GM21576 (cell line): ENCODE results near the gene GMDS.

Experiments used
- ATAC-seq: cut with Tn5 transposase; IDR thresholded peaks from one replicate; pipeline ENCODE4 v1.9.1; 2021; ENCODE audit warnings: mild to moderate bottlenecking, moderate library complexity; ENCODE audit not compliant: unreplicated experiment

The GMDS gene

DNA sequence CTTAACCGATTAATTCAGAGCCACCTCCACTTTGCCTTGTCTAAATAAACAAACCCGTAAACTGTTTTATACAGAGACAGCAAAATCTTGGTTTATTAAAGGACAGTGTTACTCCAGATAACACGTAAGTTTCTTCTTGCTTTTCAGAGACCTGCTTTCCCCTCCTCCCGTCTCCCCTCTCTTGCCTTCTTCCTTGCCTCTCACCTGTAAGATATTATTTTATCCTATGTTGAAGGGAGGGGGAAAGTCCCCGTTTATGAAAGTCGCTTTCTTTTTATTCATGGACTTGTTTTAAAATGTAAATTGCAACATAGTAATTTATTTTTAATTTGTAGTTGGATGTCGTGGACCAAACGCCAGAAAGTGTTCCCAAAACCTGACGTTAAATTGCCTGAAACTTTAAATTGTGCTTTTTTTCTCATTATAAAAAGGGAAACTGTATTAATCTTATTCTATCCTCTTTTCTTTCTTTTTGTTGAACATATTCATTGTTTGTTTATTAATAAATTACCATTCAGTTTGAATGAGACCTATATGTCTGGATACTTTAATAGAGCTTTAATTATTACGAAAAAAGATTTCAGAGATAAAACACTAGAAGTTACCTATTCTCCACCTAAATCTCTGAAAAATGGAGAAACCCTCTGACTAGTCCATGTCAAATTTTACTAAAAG, 633.0 kb downstream of the GMDS start:
- no peak for ATAC-seq

- ATAC-seq = no peak
Observed at GRCh38 chr6:1611572-1612298, 633.7 kb downstream of the GMDS start.

- ATAC-seq = no peak
Observed at GRCh38 chr6:1611322-1611571, 634.2 kb downstream of the GMDS start.

GRCh38 chr6:1610497-1611321, 634.7 kb downstream of the GMDS start:
- no peak for ATAC-seq

DNA sequence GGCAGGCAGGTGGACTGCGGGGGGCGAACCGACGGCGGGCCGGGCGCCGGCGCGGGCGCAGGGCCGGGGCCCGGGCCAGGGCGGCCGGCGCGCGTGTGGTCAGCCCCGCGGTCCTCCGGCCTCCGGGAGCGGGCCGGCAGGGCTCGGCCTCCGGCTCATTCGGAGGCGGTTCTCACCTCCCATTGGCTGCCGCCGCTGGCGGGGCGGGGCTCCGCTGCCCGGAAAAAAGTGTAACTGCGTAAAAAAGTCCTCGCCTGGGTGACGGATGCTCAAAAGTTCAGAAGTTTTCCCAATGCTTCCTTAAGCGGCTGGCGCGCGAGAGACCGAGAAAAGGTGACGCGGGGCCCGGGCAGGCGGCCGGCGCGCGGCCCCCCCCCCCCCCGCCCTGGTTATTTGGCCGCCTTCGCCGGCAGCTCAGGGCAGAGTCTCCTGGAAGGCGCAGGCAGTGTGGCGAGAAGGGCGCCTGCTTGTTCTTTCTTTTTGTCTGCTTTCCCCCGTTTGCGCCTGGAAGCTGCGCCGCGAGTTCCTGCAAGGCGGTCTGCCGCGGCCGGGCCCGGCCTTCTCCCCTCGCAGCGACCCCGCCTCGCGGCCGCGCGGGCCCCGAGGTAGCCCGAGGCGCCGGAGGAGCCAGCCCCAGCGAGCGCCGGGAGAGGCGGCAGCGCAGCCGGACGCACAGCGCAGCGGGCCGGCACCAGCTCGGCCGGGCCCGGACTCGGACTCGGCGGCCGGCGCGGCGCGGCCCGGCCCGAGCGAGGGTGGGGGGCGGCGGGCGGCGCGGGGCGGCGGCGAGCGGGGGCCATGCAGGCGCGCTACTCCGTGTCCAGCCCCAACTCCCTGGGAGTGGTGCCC, 635.5 kb downstream of the GMDS start, which contains the start of gene FOXC1:
Gene FOXC1 (plus strand): TSS at position 268 of the 849 bp plus-strand sequence. CDS start 531 bp downstream, at position 799.
- ATAC-seq = peak; percentile 56

DNA sequence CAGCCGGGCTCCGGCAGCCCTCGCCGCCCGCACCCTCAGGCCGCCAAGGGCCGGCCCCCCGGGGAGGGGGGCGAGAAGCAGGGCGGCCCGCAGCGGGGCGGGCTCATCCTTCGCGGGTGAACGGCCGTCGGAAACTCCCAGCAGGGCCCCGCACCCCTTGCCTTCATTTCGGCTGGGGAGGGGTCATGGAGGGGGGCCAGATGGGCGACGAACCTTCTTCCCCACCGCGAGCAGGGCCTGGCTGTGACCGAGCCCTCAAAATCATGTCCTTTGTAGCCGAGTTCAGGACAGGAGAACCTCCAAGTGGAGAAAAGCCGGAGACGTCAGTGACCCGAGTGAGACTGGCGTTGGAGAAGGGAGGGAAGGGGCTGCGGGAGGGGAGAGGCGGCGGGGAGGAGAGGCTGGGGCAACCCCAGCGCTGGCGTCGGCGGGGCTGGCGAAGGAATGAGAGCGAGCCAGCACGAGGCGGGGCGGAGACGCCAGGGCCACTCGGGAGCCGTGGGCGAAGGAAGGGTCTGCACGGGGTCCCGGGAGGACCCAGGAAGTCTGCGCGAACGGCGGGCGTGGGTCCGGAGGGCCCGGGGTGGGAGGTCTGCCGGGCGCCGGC, 636.3 kb downstream of the GMDS start:
- ATAC-seq = no peak

DNA sequence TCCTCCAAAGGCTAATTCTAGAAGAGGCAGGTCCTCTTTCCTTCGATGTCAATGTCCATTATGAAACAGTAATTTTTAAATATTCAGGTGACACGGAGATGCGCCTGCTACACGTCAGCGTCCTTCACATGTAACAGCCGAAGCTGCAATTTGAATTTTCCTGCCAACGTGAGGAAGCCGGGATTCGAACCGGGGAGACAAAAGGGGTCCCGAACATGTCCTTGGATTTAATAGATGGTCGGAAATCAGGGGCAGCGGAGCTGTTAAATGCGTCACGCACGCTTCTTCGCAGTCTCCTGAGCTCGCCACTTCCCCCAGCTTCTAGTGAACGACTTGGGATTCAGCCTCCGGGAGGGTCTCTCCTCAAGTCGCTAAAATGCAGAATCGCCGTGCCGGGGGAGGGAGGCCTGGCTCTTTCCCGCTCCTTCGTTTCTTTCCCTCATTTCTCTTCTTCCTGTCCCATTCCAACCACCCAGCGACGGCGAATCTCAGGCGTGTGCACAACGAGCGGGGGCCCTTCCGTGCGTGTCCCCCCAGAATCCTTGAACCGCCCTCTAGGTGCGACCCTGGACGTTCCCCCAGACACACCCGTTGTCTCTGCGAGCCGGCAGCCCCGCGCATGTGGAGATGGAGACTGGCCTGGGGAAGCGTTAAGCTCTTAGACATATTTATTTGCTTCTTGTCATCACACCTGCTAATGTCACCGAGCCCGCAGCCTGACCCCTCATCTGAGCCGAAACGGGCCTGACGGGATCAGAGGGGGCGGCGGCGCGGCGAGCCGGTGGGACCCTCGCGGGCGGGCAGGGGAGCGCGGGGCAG, 637.0 kb downstream of the GMDS start:
- no peak for ATAC-seq

DNA sequence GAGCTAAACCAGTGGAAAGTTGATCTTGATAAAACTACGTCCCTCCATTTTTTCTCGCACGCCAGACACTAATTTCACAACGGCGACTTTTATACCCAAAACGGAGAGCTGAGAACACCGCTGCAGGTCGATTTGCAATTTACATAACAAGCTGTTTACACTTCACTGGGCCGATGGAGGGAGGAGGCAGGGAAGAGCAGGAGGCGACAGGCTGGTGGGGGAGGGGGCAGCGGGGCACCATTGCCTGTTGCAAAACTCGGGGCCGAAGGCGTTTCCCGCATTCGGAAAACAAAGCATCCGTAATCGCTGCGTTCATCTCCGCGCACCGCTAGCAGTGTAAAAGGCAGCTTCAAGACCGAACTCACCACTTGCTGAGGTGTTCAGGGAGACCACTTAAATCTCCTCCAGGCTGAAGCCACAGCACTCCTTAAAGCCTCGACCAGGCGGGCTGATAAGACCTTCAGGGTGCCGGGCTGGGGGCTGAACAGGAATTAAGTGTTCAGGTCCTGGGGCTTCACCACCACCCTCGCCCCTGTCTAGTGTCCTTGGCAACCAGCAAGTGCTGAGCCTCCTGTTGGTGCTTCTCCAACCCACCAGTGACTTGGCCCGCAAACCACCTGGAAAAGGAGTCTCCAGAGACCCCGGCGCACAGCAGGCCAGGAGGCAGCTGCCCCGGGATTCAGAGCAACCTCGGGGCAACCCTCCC, 637.7 kb downstream of the GMDS start:
- no peak for ATAC-seq

DNA sequence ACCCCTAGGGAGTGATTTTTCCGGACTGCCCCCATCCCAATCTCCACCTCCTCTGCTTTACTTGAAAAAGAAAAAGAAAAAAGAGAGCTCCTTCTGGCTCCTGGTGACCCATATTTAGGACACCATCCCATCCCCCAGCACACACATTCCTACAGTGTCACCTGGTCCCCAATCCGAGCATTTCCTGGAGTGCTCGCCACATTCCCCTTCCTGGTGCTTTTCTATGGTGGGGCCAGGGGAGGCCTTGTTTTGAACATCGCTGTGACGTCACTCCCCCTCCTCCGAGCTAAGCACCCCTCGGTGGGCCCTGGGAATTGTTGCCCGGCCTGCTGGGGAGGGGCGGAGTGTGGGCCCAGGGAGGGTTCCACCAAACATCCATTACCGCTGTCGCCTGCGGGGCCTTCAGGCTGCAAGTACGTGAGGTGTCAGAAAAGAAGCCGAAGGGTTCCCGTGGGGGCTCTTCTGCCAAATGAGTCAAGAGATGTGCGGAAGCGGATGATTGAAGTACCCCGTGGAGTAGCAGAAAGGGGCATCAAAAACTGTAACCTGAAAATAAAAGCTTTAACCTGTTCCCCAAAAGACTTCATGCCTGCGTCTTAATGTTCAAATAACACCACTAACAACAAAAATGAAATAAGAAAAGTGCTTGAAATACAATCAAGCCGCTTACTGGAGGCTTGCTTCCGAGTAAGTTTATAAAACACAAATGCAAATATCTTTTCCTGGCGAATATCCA, 638.5 kb downstream of the GMDS start:
- no peak for ATAC-seq

DNA sequence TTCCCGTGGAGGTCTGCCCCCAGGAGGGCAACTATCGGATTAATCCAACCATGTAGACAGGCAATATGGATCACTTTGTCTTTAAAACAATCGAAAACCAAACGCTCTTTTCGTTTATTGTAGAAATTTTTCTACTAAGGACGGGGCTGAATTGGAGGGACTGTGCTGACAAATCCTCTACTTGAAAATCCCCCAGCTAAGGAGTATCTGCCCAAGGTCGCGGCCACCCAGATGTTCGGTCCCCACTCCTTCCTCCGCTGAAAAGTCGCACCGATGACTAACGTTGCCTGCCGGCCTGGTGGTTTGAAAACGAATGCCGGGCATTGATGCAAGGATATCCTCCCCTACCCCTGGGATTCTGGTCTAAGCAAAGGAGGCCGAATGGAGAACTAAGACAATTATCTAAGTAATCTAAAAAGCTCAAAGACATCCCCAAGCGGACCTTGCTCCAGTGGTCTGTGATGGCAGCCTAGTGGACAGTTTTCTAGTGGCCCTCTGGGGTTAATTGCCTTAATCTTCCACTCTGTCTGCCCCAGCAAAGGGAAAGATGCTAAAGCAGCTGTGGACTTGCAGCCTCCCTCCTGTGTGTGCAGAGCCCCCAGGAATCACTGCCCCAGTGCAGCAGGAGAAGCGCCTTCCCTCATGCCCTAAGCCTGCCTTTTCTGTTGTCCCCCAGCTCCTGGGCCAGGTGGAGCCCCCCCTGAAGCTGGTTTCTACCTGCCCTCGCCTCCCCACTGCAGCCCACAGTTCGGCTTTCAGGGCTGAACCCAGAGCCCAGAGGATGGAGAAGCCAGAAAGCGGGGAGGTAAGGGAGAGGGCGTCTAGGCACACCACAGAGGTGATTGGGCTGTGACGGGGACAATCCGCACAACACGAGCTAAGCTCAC, 639.3 kb downstream of the GMDS start:
- no peak for ATAC-seq

- ATAC-seq = no peak
Observed at GRCh38 chr6:1605004-1605892, 640.2 kb downstream of the GMDS start.

DNA sequence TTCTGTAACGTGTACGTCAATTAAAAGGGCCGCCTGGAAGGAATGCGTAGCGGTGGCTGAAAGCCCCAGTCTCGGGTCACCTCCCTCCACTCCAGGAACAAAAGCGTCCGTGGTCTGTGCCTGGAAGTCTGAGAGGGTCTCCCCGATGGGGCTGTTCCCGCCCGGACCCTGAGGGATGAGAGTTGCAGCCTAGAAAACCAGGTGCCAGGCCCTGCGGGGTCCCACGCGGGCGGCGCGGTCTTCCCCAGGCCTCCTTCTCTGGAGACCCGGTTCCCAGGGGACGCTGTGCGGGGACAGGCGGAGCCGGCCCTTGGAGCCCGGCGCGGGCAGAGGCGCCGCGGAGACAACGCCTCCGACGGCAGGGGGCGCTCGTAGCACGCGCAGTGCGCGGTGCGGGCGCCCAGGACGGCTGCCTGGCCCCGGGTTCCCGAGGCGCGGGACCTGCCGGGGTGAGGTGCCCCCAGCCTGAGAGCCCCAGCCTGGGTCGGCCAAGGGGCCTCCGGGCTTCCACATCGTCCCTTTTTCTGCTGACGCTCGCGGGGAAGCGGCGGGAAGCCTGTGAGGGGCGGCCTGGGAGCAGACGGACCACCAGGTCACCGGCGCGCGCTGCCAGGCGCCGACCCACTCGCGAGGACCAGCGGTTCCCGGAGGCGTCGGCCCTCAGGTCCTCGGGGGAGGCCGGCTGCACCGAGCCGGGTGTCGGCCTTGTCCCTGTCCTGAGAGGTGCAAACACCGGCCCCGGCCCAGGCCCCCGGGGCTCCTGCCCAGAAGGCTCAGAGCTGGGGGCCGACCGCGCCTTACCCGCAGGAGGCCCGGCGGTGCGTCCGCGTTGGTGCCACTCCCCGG, 641.0 kb downstream of the GMDS start:
- peak; percentile 74 for ATAC-seq

- no peak for ATAC-seq
Observed at GRCh38 chr6:1603708-1604107, 641.7 kb downstream of the GMDS start.

GRCh38 chr6:1602049-1602713, 643.2 kb downstream of the GMDS start:
- no peak for ATAC-seq
